ENCODE measurements around the gene ABL2. TPM values are rescaled to one million over a fixed set of nuclear protein-coding genes. Genes with fewer than 3 reads are reported as not detected.
A peak's percentile ranks its signal among the peaks of the same experiment; 100 is the strongest.

ABL2 gene
- total and polyA plus RNA-seq, 10 donors: 1.3 to 21.7 (median 16.0) TPM

DNA sequence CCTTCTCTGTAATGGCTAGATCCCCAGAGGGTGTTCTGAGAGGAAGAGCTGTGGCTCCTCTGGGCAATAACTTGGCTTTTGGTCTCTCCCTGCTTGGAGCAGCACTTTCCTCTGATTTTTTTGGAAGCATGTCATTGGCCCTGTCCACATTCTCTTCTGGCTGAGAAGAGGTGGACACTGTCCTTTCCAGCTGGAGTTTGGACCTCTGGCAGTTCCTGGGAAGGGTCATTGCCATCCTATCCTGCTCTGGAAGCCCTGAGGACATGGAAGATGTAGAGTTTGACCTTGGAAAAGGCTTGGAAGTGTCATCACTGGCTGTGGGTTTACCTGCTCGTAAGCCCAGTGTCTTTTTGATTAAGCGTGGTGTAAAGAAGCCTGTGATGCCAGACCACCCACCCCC lies 120.8 kb downstream of the ABL2 start:
- H3K9me3 ChIP-seq: no peaks in the 10 kb centered on the region
- H3K4me3 ChIP-seq: no peak overlapping the region
- H3K27ac ChIP-seq: no peak overlapping the region
- no peaks in the 10 kb centered on the region for H3K4me1 ChIP-seq
- no peaks in the 10 kb centered on the region for H3K27me3 ChIP-seq (replicated peaks in 1 of 7)
- peaks cover 0 to 75% (median 49%) of the 10 kb centered on the region in 6 donors for H3K36me3 ChIP-seq
- TF ChIP-seq POLR2A (IDR thresholded peaks at IDR 0.05) (no peak), CTCF (IDR thresholded peaks at IDR 0.05 in 8 of 11, conservative IDR thresholded peaks at IDR 0.05 in 3 of 11) (no peak), POLR2AphosphoS5 (IDR thresholded peaks at IDR 0.05) (no peak)
- 74 to 100% (median 96%) methylated on average over 2 of the region's 2 CpGs for WGBS, 5 donors
- intact Hi-C loops (cut with DNase I; ENCODE audit: low total_unique reads): no loop called here
- DNase-seq: no peak

DNA sequence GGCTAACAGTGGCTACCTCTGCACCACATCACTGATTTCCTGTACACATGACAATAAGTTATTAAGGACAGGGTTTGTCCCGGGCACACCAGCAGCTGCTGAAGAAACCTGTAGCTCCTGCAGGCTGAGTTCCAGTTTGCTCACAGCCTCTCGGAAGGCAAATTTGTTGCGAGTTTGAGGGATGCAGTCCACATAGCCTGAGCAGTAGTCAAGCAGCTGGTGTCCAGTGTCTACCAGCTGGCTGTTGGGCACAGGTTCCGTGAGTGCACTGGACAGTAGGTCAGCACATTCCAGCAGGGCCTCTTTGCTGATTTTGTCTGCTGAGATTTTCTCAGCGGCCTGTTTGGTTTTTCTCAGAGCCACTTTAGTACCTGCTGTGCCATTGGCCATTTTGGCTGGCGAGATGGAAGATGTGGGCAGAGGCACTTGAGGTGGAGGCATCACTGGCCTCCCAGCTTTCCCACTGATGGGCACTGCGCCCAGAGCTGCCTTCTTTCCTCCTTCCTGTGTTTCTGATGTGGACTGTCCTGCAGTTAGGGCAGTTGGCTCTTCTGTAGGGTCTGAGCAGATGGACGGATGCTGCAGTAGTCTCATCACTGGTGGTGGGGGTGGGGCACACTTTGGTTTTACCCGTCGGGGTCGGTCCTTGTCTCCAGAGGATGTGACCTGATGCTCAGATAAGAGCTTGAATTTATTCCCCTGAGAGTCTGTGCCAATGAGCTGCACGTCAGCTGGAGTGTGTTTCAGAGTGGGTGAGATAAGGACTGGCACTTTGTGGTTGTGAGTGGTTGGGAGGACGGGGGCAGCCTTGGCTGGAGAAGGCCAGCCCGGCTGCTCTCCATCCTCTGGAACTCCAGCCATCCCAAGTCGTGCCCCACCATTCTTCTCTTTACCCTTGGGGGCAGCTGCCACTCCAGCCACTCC lies 121.5 kb downstream of the ABL2 start:
- H3K27ac ChIP-seq: no peak overlapping the region
- no peaks in the 10 kb centered on the region for H3K27me3 ChIP-seq (replicated peaks in 1 of 7)
- intact Hi-C loops (cut with DNase I; ENCODE audit: low total_unique reads): no loop called here
- TF ChIP-seq CTCF (IDR thresholded peaks at IDR 0.05 in 8 of 11, conservative IDR thresholded peaks at IDR 0.05 in 3 of 11) (no peak), POLR2AphosphoS5 (IDR thresholded peaks at IDR 0.05) (no peak), POLR2A (IDR thresholded peaks at IDR 0.05) (no peak)
- 80 to 90% (median 83%) methylated on average over 13 to 15 of the region's 15 CpGs for WGBS, 5 donors
- no peak for DNase-seq
- no peaks in the 10 kb centered on the region for H3K4me1 ChIP-seq
- H3K9me3 ChIP-seq: no peaks in the 10 kb centered on the region
- no peak overlapping the region for H3K4me3 ChIP-seq
- peaks cover 0 to 69% (median 48%) of the 10 kb centered on the region in 6 donors for H3K36me3 ChIP-seq

DNA sequence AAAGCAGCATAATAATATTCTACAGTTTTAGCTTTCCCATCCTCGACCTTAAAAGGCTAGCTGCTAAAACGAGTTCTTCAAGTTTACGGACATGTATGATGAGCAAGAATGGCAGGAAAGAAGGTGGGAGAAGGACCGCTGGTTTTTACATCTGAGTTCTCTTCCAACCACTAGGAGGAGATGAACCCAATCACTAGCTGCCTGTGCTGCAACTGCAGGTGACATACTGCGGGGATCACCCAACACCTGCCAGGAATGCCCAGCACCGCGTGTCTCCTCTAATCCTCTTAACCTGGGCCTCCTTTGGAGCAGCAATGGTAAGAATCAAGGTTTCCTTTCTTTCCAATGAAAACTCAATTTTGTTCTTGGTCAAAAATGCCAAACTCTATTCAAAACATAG lies 124.1 kb downstream of the ABL2 start:
- no peak overlapping the region for H3K27ac ChIP-seq
- H3K27me3 ChIP-seq (replicated peaks in 1 of 7): no peaks in the 10 kb centered on the region
- 79 to 89% (median 85%) methylated on average over 7 of the region's 7 CpGs for WGBS, 5 donors
- no peak for DNase-seq
- no peak overlapping the region for H3K4me3 ChIP-seq
- H3K36me3 ChIP-seq: peaks cover 0 to 53% (median 31%) of the 10 kb centered on the region in 6 donors
- intact Hi-C loops (cut with DNase I; ENCODE audit: low total_unique reads): no loop called here
- TF ChIP-seq POLR2A (IDR thresholded peaks at IDR 0.05) (no peak), CTCF (IDR thresholded peaks at IDR 0.05 in 8 of 11, conservative IDR thresholded peaks at IDR 0.05 in 3 of 11) (peak in 5 of 11 experiments; percentile 14 to 24 (median 20))
- H3K9me3 ChIP-seq: no peaks in the 10 kb centered on the region
- no peaks in the 10 kb centered on the region for H3K4me1 ChIP-seq

- no peaks in the 10 kb centered on the region for H3K4me1 ChIP-seq
- H3K9me3 ChIP-seq: no peaks in the 10 kb centered on the region
- intact Hi-C loops (cut with DNase I; ENCODE audit: low total_unique reads): no loop called here
- H3K36me3 ChIP-seq: peaks cover 0 to 46% (median 24%) of the 10 kb centered on the region in 6 donors
- no peak for TF ChIP-seq POLR2AphosphoS5 (IDR thresholded peaks at IDR 0.05)
- TF ChIP-seq CTCF (IDR thresholded peaks at IDR 0.05 in 8 of 11, conservative IDR thresholded peaks at IDR 0.05 in 3 of 11): no peak
- no peak for TF ChIP-seq POLR2A (IDR thresholded peaks at IDR 0.05)
- H3K27ac ChIP-seq: no peak overlapping the region
- DNase-seq: no peak
- no peak overlapping the region for H3K4me3 ChIP-seq
- H3K27me3 ChIP-seq (replicated peaks in 1 of 7): no peaks in the 10 kb centered on the region
- WGBS, 5 donors: 93 to 98% (median 96%) methylated on average over 3 of the region's 3 CpGs
Measured at GRCh38 chr1:179104611-179105250, 124.7 kb downstream of the ABL2 start.
